GM08714 (cell line): ENCODE measurements around the gene PTPRQ.

Source experiments
- H3K4me3 ChIP-seq: fragments of 200-500 bp; sonication (Bioruptor generic); 2 replicates; pipeline ENCODE4 v1.5.1; 2014; ENCODE audit warnings: mild to moderate bottlenecking, low read length, inconsistent platforms
- ZNF274 ChIP-seq: IDR thresholded peaks from 2 replicates; pipeline ENCODE4 v1.6.1; 2012; ENCODE audit warnings: mild to moderate bottlenecking, low read depth, low read length

The PTPRQ gene

DNA sequence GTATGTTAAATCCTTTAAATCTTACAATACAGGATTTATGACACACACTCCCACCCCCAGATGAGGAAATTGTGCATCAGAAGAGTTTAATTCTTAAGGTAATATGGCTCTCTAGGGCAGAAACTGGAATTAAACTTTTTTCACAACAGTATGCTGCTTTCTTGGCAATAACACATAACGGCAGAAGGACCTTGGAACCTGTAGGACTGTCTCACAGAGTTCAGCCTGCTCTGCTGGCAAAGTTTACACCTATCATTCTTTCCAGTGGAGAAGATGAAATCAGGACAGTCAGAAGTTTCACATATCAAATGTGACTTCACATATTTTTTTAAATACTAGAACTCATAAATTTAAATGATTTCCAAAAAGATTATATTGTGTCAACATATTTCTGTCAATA, 232.8 kb downstream of the PTPRQ start:
- no peak overlapping the region for H3K4me3 ChIP-seq
- no peak for TF ChIP-seq ZNF274

DNA sequence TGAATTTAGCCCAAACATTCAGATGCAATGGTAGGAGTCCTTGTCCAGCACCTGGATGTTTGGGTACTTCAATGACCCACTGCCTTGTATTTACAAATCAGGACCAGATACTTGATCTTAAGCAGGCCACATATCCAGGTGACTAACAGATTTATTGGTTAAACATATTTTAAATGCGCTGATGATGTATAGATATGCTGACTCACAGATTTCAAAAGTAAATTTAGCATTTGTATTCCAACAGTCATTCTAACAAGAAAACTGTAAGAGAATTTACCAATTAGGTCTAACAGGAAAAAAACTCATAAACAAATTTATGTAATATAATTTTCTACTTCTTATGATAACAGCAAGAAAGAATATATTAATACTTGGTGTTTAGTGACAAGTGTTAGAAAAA, 234.0 kb downstream of the PTPRQ start:
- TF ChIP-seq ZNF274, result no peak
- H3K4me3 ChIP-seq, result no peak overlapping the region

DNA sequence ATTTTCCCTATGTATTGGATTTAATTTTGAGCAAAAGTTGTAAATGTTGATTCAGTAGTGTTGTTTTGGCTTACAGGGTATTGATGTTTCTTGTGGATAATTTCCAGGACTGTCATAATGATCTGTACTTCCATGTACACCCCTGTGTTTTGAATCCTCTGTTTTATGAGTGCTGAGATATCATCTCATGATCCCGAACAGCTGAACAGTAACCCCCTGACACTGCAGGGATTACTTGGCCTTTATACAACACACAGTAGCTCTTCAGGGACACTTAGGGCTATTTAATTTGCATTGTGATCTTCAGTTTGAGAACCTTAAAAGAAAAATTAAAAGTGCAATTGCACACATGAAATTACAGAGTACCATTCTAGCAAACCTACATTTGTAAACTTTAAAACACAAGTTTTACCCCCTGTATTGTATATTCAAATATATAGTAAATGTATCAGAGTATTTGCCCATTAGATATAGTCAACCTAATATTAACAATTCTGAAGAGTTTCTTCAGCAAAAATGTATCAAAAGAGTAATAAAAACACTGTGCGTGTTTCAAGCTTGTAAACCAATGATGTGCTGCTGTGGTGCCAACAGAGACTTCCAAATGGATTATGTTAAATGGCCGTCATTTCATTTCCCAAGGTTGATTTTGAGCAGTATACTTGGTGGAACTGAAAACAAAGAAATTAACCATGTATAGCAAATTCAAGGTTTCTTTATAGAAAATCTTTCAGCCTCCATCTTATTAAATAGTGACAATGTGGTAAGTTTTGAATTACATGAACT, 235.5 kb downstream of the PTPRQ start:
- no peak for TF ChIP-seq ZNF274
- H3K4me3 ChIP-seq, result no peak overlapping the region

DNA sequence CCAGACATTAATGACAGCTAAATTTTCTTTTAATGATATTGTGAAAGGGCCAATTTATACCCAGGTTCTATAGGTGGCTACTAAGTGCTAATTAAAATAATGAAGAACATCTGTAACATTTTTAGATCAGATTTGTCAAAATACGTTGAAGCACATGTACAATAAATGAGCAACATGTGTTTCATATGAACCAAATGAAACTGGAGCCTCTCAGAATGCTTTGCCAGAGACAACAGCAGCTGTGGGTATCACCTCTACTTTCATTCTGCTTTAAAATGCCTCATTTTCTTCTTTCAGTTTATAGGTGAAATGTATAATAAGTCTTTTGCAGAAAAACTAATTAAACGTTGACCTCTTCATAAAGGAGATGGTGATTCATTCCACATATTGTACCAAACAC, 237.3 kb downstream of the PTPRQ start:
- TF ChIP-seq ZNF274, result no peak
- no peak overlapping the region for H3K4me3 ChIP-seq

DNA sequence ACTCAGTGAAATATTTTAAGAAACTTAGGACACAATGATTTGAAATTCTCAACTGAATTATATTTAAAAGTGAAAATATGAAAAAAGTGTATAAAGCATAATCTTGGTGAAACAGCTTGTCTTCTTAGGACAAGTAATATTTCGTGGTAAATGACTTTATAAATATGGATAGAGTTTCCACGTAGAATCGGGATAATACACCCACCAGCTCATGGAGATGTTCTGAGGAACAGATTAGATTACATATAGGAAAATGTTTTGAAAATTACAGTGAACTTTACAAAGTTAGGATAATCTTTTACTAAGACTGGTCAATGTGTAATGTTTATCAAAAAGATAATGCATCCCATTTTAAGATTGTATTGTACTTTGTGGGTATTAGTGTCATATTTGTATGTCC, 237.8 kb downstream of the PTPRQ start:
- H3K4me3 ChIP-seq, result no peak overlapping the region
- TF ChIP-seq ZNF274, result no peak

DNA sequence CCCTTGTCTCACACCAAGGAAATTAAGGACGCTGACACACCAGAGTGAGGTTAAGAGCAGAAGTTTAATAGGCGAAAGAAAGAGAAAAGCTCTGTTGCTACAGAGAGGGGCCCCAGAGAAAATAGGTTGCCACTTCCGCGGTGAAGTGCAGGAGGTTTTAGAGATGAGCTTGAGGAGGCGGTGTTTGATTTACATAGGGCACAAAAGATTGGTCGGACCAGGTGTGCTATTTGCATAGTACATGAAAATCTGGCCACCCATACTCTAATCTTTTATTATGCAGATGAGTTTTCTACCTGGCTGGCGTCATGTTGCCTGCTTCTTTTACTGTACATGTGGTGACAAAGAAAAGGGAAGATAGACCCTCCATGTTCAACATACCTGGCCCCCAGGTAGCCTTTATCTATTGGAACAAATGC, 240.1 kb downstream of the PTPRQ start:
- no peak overlapping the region for H3K4me3 ChIP-seq
- TF ChIP-seq ZNF274, result no peak

DNA sequence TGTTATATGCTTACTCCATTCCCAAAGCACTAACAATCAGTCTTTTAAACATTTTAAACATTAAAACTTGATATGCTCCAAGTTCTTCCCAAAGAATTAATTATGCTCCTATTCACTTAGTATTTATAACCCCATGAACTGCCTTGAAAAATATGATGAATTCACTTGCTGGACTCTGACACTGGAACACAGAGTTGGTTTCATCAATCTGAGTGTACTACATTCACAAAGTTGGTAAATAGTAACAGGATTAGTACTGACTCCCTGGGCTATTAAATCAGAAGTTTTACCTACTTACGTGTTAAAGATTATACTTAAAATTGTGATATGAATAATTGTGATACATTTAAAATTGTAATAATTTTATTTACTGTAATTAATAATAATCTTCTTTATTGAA, 246.1 kb downstream of the PTPRQ start:
- TF ChIP-seq ZNF274, result no peak
- no peak overlapping the region for H3K4me3 ChIP-seq

DNA sequence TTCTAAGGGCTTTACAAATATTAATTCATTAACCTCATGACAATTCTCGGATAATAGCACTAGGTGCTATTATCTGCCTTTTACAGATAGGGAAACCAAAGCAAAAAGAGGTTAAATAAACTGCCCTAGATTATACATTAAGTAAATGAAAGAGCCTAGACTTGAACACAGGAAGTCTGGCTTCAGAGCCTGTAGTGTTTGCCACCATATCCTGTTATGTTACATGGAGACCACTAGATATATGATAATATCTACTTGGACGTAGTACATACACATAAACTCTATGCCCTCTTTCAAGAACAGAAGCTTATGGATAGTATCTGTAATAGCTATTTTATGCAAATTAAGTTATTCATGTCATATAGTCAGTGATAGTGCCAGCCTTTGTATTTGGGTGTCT, 246.5 kb downstream of the PTPRQ start:
- TF ChIP-seq ZNF274, result no peak
- H3K4me3 ChIP-seq, result no peak overlapping the region

DNA sequence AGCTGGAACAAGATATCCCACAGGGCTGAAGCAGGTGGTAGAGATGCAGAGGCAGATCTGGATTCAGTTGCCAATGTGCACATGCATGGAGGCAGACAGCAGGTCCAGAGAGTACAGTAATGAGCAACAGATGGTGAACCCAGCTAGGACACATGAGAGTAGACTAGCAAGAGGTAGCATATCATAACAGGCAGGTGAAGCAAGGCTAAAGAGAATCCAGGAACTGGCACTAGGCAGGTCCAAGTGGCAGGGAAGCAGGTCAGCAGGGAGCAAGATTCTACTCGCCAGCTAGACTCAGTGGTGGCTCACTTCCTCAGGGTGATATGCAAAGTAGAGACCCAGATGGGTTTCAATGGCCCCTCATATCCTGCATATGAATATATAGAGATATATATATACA, 248.1 kb downstream of the PTPRQ start:
- no peak for TF ChIP-seq ZNF274
- H3K4me3 ChIP-seq, result no peak overlapping the region

DNA sequence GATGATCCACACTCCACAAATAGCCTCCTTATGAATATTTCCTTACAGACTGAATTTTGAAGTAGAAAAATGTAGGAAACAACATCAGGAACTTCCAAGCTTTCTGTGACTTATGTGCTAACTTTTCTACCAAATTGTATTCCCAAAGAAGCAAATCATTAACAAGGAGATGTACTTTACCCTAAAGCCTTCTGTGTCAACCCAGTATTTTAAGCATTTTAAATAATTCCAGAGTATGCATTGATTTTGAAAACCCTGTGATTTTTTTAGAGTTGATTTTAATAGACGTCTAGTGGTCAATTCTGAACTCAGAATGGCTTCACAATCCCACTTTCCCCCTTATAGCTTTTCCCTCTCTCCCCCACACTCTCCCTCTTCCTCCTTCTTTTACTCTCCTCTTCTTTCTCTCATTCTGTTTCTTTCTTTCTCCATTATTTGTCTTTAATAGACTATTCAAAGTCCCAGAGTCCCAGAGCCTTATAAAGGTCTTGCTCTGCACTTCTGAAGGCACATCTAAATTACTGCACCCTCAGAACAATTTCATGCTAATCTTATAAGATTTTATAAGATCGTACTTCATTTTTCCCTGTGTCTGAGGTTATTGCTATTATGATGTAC, 253.3 kb downstream of the PTPRQ start:
- H3K4me3 ChIP-seq, result no peak overlapping the region
- no peak for TF ChIP-seq ZNF274

DNA sequence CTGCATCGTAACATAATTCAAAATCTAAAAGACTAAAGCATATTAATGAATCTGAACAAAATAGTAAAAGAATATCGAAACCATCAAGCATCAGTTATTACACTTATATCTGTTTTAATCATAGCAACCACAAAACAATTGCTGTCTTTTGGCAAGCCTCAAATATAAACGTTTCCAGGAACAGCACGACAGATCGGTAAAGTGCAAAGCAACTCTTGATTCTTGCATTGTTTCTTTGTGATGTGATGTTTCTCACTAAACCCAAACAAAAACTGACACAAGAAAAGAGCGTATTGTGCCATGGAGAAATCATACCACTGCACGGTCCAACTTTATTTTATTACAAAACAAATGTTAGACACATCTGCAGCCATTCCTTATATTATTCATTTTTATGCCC, 254.2 kb downstream of the PTPRQ start:
- no peak overlapping the region for H3K4me3 ChIP-seq
- no peak for TF ChIP-seq ZNF274

DNA sequence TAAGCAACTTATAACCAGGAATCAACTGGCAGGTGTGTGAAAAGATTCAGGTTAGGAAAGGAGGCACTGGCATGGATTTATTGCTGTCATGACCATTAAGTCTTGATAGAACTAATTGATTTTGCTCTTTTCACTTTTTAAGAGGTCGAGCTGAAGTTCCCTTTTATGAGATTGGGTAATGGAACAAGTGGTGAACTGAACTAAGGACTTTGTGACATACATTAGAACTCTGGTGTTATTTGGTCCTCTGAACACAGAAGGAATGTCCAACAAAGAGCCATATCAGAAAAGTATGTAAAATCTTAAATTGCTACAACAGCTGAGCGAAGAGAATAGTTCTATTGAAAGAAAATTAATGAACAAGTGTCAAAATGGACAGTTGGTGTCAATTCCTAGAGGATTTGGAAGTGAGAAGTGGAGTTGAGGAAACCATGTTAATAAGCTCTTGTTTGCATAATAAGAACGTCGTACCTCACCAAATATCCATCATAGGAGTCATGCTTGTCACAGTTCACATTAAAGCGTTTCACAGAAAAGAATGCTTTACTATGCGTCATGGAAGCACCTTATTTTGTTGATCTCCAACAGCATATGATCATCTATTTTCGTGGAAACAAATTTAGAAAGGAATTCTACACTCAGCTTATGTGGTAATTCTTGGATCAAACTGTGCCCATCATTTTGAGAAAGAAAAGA, 255.0 kb downstream of the PTPRQ start:
- TF ChIP-seq ZNF274, result no peak
- H3K4me3 ChIP-seq, result no peak overlapping the region

DNA sequence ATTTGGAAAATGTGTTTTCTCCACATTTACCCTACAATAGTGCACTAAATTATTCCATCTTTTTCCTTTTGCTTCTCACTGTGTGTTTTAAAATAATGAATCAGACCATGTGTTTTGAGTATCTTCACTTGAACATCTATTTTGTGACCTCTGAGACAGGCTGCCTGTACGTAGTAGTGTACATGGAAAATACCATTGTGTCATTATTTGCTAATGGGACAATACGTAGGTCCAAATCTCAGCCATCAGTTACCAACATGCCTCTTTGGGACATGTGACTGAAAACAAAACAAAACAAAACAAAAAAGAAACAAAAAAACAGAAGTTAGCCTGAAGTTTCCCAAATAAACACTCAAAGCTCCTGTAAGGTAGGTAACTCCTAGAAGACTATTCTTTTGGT, 256.3 kb downstream of the PTPRQ start:
- no peak for TF ChIP-seq ZNF274
- H3K4me3 ChIP-seq, result no peak overlapping the region

DNA sequence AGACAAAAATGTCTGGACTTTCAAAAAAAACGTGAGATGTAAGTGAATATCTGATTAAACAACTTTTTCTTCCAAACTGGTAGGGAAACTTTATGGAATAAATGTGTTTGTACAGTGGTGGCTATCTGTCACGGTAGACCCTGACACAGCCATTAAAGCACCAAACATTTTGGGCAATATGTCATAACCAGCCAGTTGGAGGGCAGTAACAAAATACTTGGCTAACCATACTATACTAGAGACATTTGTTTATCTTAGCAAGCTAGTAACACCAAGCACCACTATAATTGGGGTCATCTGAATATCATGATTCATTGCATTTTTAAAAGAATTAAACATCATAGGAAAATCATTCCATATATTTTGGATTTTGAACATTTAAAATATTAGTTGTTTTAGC, 257.4 kb downstream of the PTPRQ start:
- no peak overlapping the region for H3K4me3 ChIP-seq
- no peak for TF ChIP-seq ZNF274
